ENCODE results near the gene CCNF.

DNA sequence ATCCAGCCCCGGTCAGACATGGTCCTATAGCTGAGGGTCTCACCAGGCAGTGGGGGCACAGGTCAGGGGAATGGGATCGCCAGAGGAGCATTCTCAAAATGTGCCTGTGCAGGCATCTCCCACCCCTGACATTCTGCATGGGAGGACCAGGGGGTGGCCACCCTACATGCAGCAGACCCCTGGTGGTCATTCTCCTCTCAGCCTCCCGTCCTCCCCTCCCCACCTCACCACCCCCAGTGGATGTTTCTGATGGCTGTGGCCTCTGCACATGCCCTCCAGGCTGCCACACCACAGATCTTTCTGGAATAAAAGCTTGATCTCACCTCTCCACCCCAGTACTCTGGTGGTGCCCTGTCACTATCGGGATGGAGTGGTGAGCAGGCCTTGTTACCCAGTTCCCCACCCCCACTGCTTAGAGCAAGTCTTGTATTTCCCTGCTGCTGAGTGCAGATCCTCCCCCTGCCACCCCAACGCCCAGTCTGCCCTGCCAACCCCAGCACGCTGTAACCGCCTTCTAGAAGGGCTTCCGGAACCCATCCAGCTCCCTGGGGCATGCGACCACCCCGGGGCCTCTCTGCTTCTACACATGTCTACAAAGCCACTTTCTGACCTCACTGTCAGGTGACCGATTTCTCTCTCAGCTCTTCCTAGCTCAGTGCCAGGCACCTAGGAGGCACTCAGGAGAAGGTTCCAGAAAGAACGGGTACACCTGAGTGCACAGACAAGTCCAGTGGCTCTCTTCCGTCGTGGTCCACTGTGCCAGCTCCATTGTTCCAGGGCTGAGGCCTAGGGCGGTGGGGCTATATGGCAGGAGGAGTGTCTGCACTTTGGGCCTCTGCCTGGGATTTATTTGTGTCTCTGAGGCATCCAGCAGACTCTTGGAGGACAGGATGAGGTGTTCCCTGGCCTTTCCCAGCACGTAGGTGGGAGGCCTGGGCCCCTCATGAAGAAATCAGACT lies 55.0 kb downstream of the CCNF start:
- TF ChIP-seq, protein P1, sequence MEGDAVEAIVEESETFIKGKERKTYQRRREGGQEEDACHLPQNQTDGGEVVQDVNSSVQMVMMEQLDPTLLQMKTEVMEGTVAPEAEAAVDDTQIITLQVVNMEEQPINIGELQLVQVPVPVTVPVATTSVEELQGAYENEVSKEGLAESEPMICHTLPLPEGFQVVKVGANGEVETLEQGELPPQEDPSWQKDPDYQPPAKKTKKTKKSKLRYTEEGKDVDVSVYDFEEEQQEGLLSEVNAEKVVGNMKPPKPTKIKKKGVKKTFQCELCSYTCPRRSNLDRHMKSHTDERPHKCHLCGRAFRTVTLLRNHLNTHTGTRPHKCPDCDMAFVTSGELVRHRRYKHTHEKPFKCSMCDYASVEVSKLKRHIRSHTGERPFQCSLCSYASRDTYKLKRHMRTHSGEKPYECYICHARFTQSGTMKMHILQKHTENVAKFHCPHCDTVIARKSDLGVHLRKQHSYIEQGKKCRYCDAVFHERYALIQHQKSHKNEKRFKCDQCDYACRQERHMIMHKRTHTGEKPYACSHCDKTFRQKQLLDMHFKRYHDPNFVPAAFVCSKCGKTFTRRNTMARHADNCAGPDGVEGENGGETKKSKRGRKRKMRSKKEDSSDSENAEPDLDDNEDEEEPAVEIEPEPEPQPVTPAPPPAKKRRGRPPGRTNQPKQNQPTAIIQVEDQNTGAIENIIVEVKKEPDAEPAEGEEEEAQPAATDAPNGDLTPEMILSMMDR (conservative IDR thresholded peaks at IDR 0.05): no peak
- no peak for TF ChIP-seq ZFX (IDR thresholded peaks at IDR 0.05)
